HepG2 (cell line): ENCODE measurements around the gene ARL2. TPM values are rescaled to one million over a fixed set of nuclear protein-coding genes. Genes with fewer than 3 reads are reported as not detected.
A peak's percentile ranks its signal among the peaks of the same experiment; 100 is the strongest.

Experiments used
- ATF7 ChIP-seq, 2 experiments: fragments of 450-650 bp in 1 of 2; sonication (generic) in 1 of 2; formaldehyde crosslinking in 1 of 2; IDR thresholded peaks; 2 replicates each; pipeline versions ENCODE4 v1.4.0 to v1.6.1; 2016 to 2020; ENCODE audit warnings: antibody characterized with exemption in 1 of 2, mild to moderate bottlenecking in 1 of 2, missing genetic modification reagents in 1 of 2
- EEA1 ChIP-seq: sonication (generic); formaldehyde crosslinking; IDR thresholded peaks from 2 replicates; pipeline ENCODE4 v1.5.1; 2020; ENCODE audit warnings: mild to moderate bottlenecking, missing genetic modification reagents, borderline replicate concordance
- EP300 ChIP-seq, 3 experiments: sonication (generic) in 1 of 3; formaldehyde crosslinking in 1 of 3; IDR thresholded peaks; 2 replicates each; pipeline versions ENCODE4 v1.5.1 to v1.6.1; 2011 to 2020; ENCODE audit warnings: low read depth in 2 of 3, low read length in 2 of 3, borderline replicate concordance in 1 of 3, improper control_type of control experiment in 1 of 3, mild to moderate bottlenecking in 1 of 3, missing genetic modification reagents in 1 of 3, moderate library complexity in 1 of 3
- ERF ChIP-seq: IDR thresholded peaks from 2 replicates; pipeline ENCODE4 v1.6.1; 2018; ENCODE audit warnings: missing biosample characterization, missing genetic modification reagents
- FOSL2 ChIP-seq: sonication (generic); formaldehyde crosslinking; IDR thresholded peaks from 2 replicates; pipeline ENCODE4 v1.4.0; 2020; ENCODE audit warnings: missing genetic modification reagents
- FOXA1 ChIP-seq, 2 experiments: fragments of 450-650 bp in 1 of 2; sonication (generic) in 1 of 2; formaldehyde crosslinking in 1 of 2; IDR thresholded peaks; 2 replicates each; pipeline versions ENCODE4 v1.4.0 to v1.6.1; 2016 to 2020; ENCODE audit warnings: missing genetic modification reagents in 1 of 2
- FOXK2 ChIP-seq: fragments of 450-650 bp; IDR thresholded peaks from 2 replicates; pipeline ENCODE4 v1.6.1; 2016
- KMT2B ChIP-seq: IDR thresholded peaks from 2 replicates; pipeline ENCODE4 v1.6.1; 2016; ENCODE audit warnings: missing genetic modification reagents, missing compliant biosample characterization
- NFRKB ChIP-seq: fragments of 450-650 bp; IDR thresholded peaks from 2 replicates; pipeline ENCODE4 v1.6.1; 2017
- PCBP2 ChIP-seq: fragments of 200-400 bp; formaldehyde crosslinking; optimal IDR thresholded peaks from 2 replicates; pipeline ENCODE3; 2018; ENCODE audit warnings: low read length, low read depth; ENCODE audit not compliant: poor library complexity, severe bottlenecking
- POGZ ChIP-seq: sonication (generic); formaldehyde crosslinking; IDR thresholded peaks from 2 replicates; pipeline ENCODE4 v1.4.0; 2020; ENCODE audit warnings: mild to moderate bottlenecking, missing genetic modification reagents
- PTBP1 ChIP-seq: fragments of 200-400 bp; formaldehyde crosslinking; IDR thresholded peaks from 2 replicates; pipeline ENCODE4 v1.6.1; 2018; ENCODE audit warnings: low read length, low read depth; ENCODE audit not compliant: poor library complexity, severe bottlenecking
- SIN3A ChIP-seq: IDR thresholded peaks from 2 replicates; pipeline ENCODE4 v1.6.1; 2011; ENCODE audit warnings: low read depth, mild to moderate bottlenecking, control low read depth, low read length, borderline replicate concordance
- SP5 ChIP-seq: IDR thresholded peaks from 2 replicates; pipeline ENCODE4 v1.6.1; 2016; ENCODE audit warnings: low read depth, borderline replicate concordance
- TBP ChIP-seq: sonication (generic); formaldehyde crosslinking; IDR thresholded peaks from 2 replicates; pipeline ENCODE4 v1.5.0; 2020; ENCODE audit warnings: missing genetic modification reagents
- TCF12 ChIP-seq, 2 experiments: fragments of 450-650 bp in 1 of 2; sonication (generic) in 1 of 2; formaldehyde crosslinking in 1 of 2; IDR thresholded peaks; 2 replicates each; pipeline versions ENCODE4 v1.6.1 to v1.8.0; 2017 to 2022; ENCODE audit warnings: antibody characterized with exemption in 1 of 2, mild to moderate bottlenecking in 1 of 2, missing genetic modification reagents in 1 of 2, moderate library complexity in 1 of 2
- THAP8 ChIP-seq: sonication (generic); formaldehyde crosslinking; IDR thresholded peaks from 2 replicates; pipeline ENCODE4 v1.5.1; 2020; ENCODE audit warnings: missing genetic modification reagents, mild to moderate bottlenecking, borderline replicate concordance
- ZNF101 ChIP-seq: sonication (generic); formaldehyde crosslinking; IDR thresholded peaks from 2 replicates; pipeline ENCODE4 v1.4.0; 2020; ENCODE audit warnings: mild to moderate bottlenecking, low read depth, missing genetic modification reagents, borderline replicate concordance
- ZNF121 ChIP-seq: sonication (generic); formaldehyde crosslinking; IDR thresholded peaks from 2 replicates; pipeline ENCODE4 v1.5.0; 2020; ENCODE audit warnings: mild to moderate bottlenecking, missing genetic modification reagents
- ZNF20 ChIP-seq: sonication (generic); formaldehyde crosslinking; IDR thresholded peaks from 2 replicates; pipeline ENCODE4 v1.4.0; 2020; ENCODE audit warnings: mild to moderate bottlenecking, moderate library complexity, missing genetic modification reagents
- ZNF3 ChIP-seq: IDR thresholded peaks from 2 replicates; pipeline ENCODE4 v1.7.0; 2017; ENCODE audit warnings: inconsistent platforms
- ZNF335 ChIP-seq: sonication (generic); formaldehyde crosslinking; IDR thresholded peaks from 2 replicates; pipeline ENCODE4 v1.4.0; 2020; ENCODE audit warnings: missing genetic modification reagents
- ZNF33A ChIP-seq: sonication (generic); formaldehyde crosslinking; IDR thresholded peaks from 2 replicates; pipeline ENCODE4 v1.5.1; 2020; ENCODE audit warnings: missing genetic modification reagents, mild to moderate bottlenecking, moderate library complexity, borderline replicate concordance
- ZNF616 ChIP-seq: sonication (generic); formaldehyde crosslinking; IDR thresholded peaks from 2 replicates; pipeline ENCODE4 v1.5.0; 2020; ENCODE audit warnings: low read depth, mild to moderate bottlenecking, missing genetic modification reagents
- ZNF670 ChIP-seq: sonication (generic); formaldehyde crosslinking; IDR thresholded peaks from 2 replicates; pipeline ENCODE4 v1.8.0; 2022; ENCODE audit warnings: mild to moderate bottlenecking, missing genetic modification reagents, borderline replicate concordance
- ZNF713 ChIP-seq: sonication (generic); formaldehyde crosslinking; IDR thresholded peaks from 2 replicates; pipeline ENCODE4 v1.4.0; 2020; ENCODE audit warnings: mild to moderate bottlenecking, missing genetic modification reagents
- ZNF746 ChIP-seq: sonication (generic); formaldehyde crosslinking; IDR thresholded peaks from 2 replicates; pipeline ENCODE4 v1.8.0; 2022; ENCODE audit warnings: mild to moderate bottlenecking, missing genetic modification reagents
- polyA plus RNA-seq, 8 experiments: library from polyadenylated mRNA; depleted of rRNA in 3 of 8; stranded (reverse) in 7 of 8; unstranded in 1 of 8; fragments of >200 nt; fragmentation: Illumina TruSeq in 4 of 8; extraction: Trizol in 4 of 8; gene quantifications; 2 replicates each; pipeline versions ENCODE4 v1.2.1 to v1.2.3, GENCODE V29; 2011 to 2016; ENCODE audit warnings: low read depth in 4 of 8, missing spikeins in 1 of 8, mixed read lengths in 1 of 8; ENCODE audit not compliant: insufficient read depth in 1 of 8
- total RNA-seq, 5 experiments: library from RNA; depleted of rRNA; stranded (reverse); fragments of >200 nt; fragmentation: Illumina TruSeq; extraction: Trizol; gene quantifications; 2 replicates each; pipeline ENCODE4 v1.2.3, GENCODE V29; 2016; ENCODE audit warnings: low read depth in 1 of 5
- TF ChIP-seq, protein P1 (sequence below): sonication (generic); formaldehyde crosslinking; IDR thresholded peaks from 2 replicates; pipeline ENCODE4 v1.4.0; 2020; ENCODE audit warnings: missing genetic modification reagents, borderline replicate concordance

Gene ARL2
- total and polyA plus RNA-seq, 2 of the 13 experiments (the other 11 are each of a cell fraction or from before 2014, with no cell fraction given): 82.9 to 84.4 TPM

DNA sequence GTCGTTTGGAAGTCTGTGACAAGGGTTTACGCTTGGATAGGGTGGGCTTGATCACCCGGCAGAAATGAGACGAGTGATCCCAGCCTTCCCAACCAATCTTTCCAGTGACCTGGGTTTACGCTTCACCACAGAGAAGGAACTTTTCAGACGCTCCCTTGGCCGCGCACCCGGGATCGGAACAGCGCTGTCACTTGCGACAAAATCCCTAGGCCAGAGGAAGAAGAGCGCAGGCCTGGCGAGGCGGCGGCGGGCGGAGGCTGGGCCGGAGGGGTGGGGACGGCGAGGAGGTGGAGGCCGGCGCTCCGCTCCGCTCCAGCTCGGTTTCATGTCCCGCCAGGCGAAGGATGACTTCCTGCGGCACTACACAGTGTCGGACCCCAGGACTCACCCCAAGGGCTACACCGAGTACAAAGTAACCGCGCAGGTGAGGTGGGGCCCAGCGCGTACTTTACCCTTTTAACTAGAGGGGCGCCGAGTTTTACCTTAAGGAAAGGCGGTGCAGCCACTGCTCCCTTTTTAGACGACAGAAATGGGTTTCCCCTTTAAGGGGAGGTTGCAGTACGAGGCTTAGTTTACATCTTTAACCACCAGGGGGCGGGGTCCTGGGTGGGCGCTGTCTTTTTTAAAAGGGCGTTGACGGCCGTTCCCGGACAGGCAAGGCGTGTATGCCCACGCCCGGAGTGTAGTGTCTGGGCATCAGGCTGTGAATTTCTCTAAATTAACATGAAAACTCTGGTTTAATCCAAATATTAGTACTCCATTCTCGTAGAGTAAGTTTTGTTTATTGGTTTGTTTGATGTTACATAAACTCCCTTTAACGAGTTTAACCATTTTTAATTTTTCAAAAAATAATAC lies 13.5 kb downstream of the ARL2 start, which contains the start of gene SNX15 (continued):
- peak; percentile 55; the same call in 1 of the 2 replicates for TF ChIP-seq KMT2B
- peak; percentile 52; the same call in 1 of the 2 replicates for TF ChIP-seq ZNF746 (CRISPR knock-in tag)
- no peak for TF ChIP-seq FOXK2
- no peak for TF ChIP-seq ZNF101 (CRISPR knock-in tag)
- peak; percentile 64 for TF ChIP-seq POGZ (CRISPR knock-in tag)
- TF ChIP-seq ATF7 (IDR thresholded peaks at IDR 0.05): no peak
- TF ChIP-seq ATF7 (CRISPR knock-in tag; IDR thresholded peaks at IDR 0.05): no peak
- TF ChIP-seq ERF (CRISPR knock-in tag): peak; percentile 61
- no peak for TF ChIP-seq EP300 (IDR thresholded peaks at IDR 0.05; ENCODE audit: low read depth in 2 of 2, low read length in 2 of 2)
- TF ChIP-seq EP300 (CRISPR knock-in tag; IDR thresholded peaks at IDR 0.05; ENCODE audit: borderline replicate concordance): no peak
- TF ChIP-seq ZNF335 (CRISPR knock-in tag): no peak
- TF ChIP-seq ZNF121 (CRISPR knock-in tag): no peak
- no peak for TF ChIP-seq TCF12 (IDR thresholded peaks at IDR 0.05)
- TF ChIP-seq TCF12 (CRISPR knock-in tag; IDR thresholded peaks at IDR 0.05): peak; percentile 84; the same call in 1 of the 2 replicates
- TF ChIP-seq ZNF20 (CRISPR knock-in tag): peak; percentile 77; the same call in 1 of the 2 replicates
- TF ChIP-seq NFRKB: no peak
- no peak for TF ChIP-seq FOXA1 (IDR thresholded peaks at IDR 0.05)
- no peak for TF ChIP-seq FOXA1 (CRISPR knock-in tag; IDR thresholded peaks at IDR 0.05)
- TF ChIP-seq EEA1 (CRISPR knock-in tag): peak; percentile 91; the same call in 1 of the 2 replicates
- TF ChIP-seq ZNF616 (CRISPR knock-in tag): no peak
- peak; percentile 73 for TF ChIP-seq PTBP1
- TF ChIP-seq SIN3A: no peak; the same call in 1 of the 2 replicates
- no peak for TF ChIP-seq TBP (CRISPR knock-in tag)
- TF ChIP-seq ZNF33A (CRISPR knock-in tag): no peak
- TF ChIP-seq, protein P1, sequence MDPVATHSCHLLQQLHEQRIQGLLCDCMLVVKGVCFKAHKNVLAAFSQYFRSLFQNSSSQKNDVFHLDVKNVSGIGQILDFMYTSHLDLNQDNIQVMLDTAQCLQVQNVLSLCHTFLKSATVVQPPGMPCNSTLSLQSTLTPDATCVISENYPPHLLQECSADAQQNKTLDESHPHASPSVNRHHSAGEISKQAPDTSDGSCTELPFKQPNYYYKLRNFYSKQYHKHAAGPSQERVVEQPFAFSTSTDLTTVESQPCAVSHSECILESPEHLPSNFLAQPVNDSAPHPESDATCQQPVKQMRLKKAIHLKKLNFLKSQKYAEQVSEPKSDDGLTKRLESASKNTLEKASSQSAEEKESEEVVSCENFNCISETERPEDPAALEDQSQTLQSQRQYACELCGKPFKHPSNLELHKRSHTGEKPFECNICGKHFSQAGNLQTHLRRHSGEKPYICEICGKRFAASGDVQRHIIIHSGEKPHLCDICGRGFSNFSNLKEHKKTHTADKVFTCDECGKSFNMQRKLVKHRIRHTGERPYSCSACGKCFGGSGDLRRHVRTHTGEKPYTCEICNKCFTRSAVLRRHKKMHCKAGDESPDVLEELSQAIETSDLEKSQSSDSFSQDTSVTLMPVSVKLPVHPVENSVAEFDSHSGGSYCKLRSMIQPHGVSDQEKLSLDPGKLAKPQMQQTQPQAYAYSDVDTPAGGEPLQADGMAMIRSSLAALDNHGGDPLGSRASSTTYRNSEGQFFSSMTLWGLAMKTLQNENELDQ (CRISPR knock-in tag): no peak
- TF ChIP-seq ZNF3: no peak
- no peak for TF ChIP-seq THAP8 (CRISPR knock-in tag)
- no peak for TF ChIP-seq FOSL2
- TF ChIP-seq ZNF670 (CRISPR knock-in tag): 0 out of 2 replicates have a peak, but pooled peaks have one; percentile 44
- no peak for TF ChIP-seq ZNF713 (CRISPR knock-in tag)
- TF ChIP-seq SP5: peak; percentile 56
- no peak for TF ChIP-seq PCBP2
